Measurements from ENCODE around the gene EML6.

- TF ChIP-seq EZH2 (IDR thresholded peaks at IDR 0.05) (no peak), POLR2AphosphoS5 (IDR thresholded peaks at IDR 0.05; ENCODE audit: borderline replicate concordance, low read depth, low read length) (no peak), FOXP2 (optimal IDR thresholded peaks at IDR 0.05; ENCODE audit: control extremely low read depth, extremely low read length, insufficient read depth) (no peak)
Observed at GRCh38 chr2:54906716-54907115, 183.3 kb downstream of the EML6 start.

Measured in SK-N-MC (cell line).